HCT116 (cell line): ENCODE results near the gene SLC10A6.

ENCODE experiments used
- POLR2A ChIP-seq: IDR thresholded peaks from 2 replicates; pipeline ENCODE4 v1.7.0; 2011; ENCODE audit warnings: borderline replicate concordance; ENCODE audit not compliant: insufficient read depth, insufficient read length; ENCODE audit errors: extremely low read depth
- TF ChIP-seq, protein P1 (sequence below): IDR thresholded peaks from 2 replicates; pipeline ENCODE4 v1.6.1; 2012
- TF ChIP-seq, protein P2 (sequence below), 3 experiments: fragments of 200-600 bp in 1 of 3; sonication (generic) in 1 of 3; IDR thresholded peaks in 2 of 3; conservative IDR thresholded peaks in 1 of 3; 2 replicates each; pipeline ENCODE4 v1.5.1; 2012 to 2017; ENCODE audit warnings: low read depth in 2 of 3, low read length in 2 of 3, antibody characterized with exemption in 1 of 3, borderline replicate concordance in 1 of 3, control low read depth in 1 of 3, mild to moderate bottlenecking in 1 of 3, mixed read lengths in 1 of 3, mixed run types in 1 of 3, moderate library complexity in 1 of 3; ENCODE audit not compliant: insufficient read depth in 1 of 3

DNA sequence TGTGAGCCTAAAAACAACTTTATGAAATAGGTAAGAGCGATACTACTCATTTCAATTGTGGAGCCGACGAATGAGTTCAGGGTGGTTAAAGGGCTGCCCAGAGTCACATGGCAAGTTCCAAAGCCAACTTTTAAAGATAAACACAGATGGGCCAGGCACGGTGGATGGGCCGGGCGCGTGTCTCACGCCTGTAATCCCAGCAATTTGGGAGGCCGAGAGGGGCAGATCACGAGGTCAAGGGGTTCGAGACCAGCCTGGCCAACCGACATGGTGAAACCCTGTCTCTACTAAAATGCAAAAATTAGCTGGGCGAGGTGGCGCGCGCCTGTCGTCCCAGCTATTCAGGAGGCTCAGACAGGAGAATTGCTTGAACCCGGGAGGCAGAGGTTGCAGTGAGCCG lies 44.0 kb upstream of the SLC10A6 start:
- TF ChIP-seq, protein P1, sequence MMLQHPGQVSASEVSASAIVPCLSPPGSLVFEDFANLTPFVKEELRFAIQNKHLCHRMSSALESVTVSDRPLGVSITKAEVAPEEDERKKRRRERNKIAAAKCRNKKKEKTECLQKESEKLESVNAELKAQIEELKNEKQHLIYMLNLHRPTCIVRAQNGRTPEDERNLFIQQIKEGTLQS: no peak
- TF ChIP-seq POLR2A: no peak
- TF ChIP-seq, protein P2, sequence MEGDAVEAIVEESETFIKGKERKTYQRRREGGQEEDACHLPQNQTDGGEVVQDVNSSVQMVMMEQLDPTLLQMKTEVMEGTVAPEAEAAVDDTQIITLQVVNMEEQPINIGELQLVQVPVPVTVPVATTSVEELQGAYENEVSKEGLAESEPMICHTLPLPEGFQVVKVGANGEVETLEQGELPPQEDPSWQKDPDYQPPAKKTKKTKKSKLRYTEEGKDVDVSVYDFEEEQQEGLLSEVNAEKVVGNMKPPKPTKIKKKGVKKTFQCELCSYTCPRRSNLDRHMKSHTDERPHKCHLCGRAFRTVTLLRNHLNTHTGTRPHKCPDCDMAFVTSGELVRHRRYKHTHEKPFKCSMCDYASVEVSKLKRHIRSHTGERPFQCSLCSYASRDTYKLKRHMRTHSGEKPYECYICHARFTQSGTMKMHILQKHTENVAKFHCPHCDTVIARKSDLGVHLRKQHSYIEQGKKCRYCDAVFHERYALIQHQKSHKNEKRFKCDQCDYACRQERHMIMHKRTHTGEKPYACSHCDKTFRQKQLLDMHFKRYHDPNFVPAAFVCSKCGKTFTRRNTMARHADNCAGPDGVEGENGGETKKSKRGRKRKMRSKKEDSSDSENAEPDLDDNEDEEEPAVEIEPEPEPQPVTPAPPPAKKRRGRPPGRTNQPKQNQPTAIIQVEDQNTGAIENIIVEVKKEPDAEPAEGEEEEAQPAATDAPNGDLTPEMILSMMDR (IDR thresholded peaks at IDR 0.05 in 2 of 3, conservative IDR thresholded peaks at IDR 0.05 in 1 of 3; ENCODE audit: borderline replicate concordance in 1 of 3, insufficient read depth in 1 of 3, low read depth in 2 of 3, low read length in 2 of 3): no peak
